ENCODE measurements around the gene TP53RK. TPM values are rescaled to one million over a fixed set of nuclear protein-coding genes. Genes with fewer than 3 reads are reported as not detected.

TP53RK gene
- polyA plus RNA-seq, 1 of the 3 experiments (the other 2 are of a cell fraction), result 5.5 TPM

DNA sequence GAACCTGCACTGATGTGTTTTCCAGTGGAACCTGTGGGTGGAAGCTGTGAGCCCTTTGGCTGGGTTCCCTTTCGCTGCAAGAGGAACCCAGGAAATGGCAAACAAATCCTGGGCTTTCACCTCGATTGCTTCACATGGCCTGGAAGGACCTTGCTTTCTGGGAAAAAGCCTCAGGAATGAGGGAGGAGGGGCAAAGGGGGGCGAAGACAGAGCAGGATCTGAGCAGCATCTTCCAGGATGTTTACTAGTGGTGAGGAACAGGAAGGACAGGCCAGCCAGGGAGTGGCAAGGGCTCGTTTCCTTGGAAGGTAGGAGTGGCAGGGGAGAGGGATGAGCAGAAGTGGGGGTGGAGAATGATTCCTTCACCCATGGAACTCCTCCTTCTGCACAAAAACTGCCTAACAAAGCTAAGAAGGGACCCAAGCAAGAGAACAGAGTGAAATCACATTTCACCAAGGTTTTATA, 26.1 kb upstream of the TP53RK start:
- DNase-seq, result no peak
- no peaks in the 10 kb centered on the region for H4K20me1 ChIP-seq (ENCODE audit: insufficient read depth)
- no peaks in the 10 kb centered on the region for H3K27me3 ChIP-seq (ENCODE audit: insufficient read depth)
- WGBS (ENCODE audit: low lambda C conversion rate), result 47% methylated on average over 4 of the region's 4 CpGs
- ChIA-PET POLR2A (interaction anchor here (0.6 kb wide), 1 partner anchor 33 kb away, joined by 5 read pairs; no protein-coding TSS in a partner anchor), CTCF (interaction anchor here (1.5 kb wide), 1 partner anchor 15 kb away, joined by 3 read pairs; no protein-coding TSS in a partner anchor)
- no peak overlapping the region for H2AFZ ChIP-seq (ENCODE audit: low read depth)
- no peak overlapping the region for H3K9ac ChIP-seq
- no peak overlapping the region for H3K4me3 ChIP-seq (ENCODE audit: low read depth in 2 of 2, low read length in 1 of 2)
- no peak for TF ChIP-seq POLR2AphosphoS5 (IDR thresholded peaks at IDR 0.05; ENCODE audit: low read depth, low read length)
- TF ChIP-seq EZH2phosphoT487 (IDR thresholded peaks at IDR 0.05; ENCODE audit: borderline replicate concordance, low read depth), result no peak
- no peak for TF ChIP-seq FOSL2 (IDR thresholded peaks at IDR 0.05; ENCODE audit: borderline replicate concordance, low read depth)
- TF ChIP-seq RXRA (IDR thresholded peaks at IDR 0.05; ENCODE audit: borderline replicate concordance, low read depth), result no peak
- no peak for TF ChIP-seq JUND (IDR thresholded peaks at IDR 0.05)
- no peak for TF ChIP-seq REST (IDR thresholded peaks at IDR 0.05; ENCODE audit: low read depth, low read length)
- no peak for TF ChIP-seq ZBTB33 (IDR thresholded peaks at IDR 0.05; ENCODE audit: borderline replicate concordance, low read depth)
- TF ChIP-seq MXI1 (IDR thresholded peaks at IDR 0.05; ENCODE audit: low read depth, low read length), result no peak
- TF ChIP-seq TCF12 (IDR thresholded peaks at IDR 0.05), result no peak
- no peak for TF ChIP-seq USF2 (IDR thresholded peaks at IDR 0.05; ENCODE audit: borderline replicate concordance, low read depth, low read length)
- no peak for TF ChIP-seq EP300 (IDR thresholded peaks at IDR 0.05; ENCODE audit: borderline replicate concordance in 1 of 2, low read depth in 1 of 2, low read length in 1 of 2)
- TF ChIP-seq, protein P1, sequence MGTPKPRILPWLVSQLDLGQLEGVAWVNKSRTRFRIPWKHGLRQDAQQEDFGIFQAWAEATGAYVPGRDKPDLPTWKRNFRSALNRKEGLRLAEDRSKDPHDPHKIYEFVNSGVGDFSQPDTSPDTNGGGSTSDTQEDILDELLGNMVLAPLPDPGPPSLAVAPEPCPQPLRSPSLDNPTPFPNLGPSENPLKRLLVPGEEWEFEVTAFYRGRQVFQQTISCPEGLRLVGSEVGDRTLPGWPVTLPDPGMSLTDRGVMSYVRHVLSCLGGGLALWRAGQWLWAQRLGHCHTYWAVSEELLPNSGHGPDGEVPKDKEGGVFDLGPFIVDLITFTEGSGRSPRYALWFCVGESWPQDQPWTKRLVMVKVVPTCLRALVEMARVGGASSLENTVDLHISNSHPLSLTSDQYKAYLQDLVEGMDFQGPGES (IDR thresholded peaks at IDR 0.05; ENCODE audit: low read depth, low read length), result no peak
- TF ChIP-seq PBX3 (IDR thresholded peaks at IDR 0.05), result no peak
- TF ChIP-seq FOXJ3 (CRISPR knock-in tag; IDR thresholded peaks at IDR 0.05), result no peak
- TF ChIP-seq, protein P2, sequence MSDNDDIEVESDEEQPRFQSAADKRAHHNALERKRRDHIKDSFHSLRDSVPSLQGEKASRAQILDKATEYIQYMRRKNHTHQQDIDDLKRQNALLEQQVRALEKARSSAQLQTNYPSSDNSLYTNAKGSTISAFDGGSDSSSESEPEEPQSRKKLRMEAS (IDR thresholded peaks at IDR 0.05; ENCODE audit: low read depth), result no peak
- TF ChIP-seq GABPA (IDR thresholded peaks at IDR 0.05; ENCODE audit: low read depth), result no peak
- TF ChIP-seq MEF2A (IDR thresholded peaks at IDR 0.05; ENCODE audit: borderline replicate concordance, low read depth), result no peak
- TF ChIP-seq NFIC (IDR thresholded peaks at IDR 0.05; ENCODE audit: borderline replicate concordance), result no peak
- no peak for TF ChIP-seq TAF1 (IDR thresholded peaks at IDR 0.05; ENCODE audit: borderline replicate concordance, low read depth, low read length)
- TF ChIP-seq, protein P3, sequence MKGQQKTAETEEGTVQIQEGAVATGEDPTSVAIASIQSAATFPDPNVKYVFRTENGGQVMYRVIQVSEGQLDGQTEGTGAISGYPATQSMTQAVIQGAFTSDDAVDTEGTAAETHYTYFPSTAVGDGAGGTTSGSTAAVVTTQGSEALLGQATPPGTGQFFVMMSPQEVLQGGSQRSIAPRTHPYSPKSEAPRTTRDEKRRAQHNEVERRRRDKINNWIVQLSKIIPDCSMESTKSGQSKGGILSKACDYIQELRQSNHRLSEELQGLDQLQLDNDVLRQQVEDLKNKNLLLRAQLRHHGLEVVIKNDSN (IDR thresholded peaks at IDR 0.05; ENCODE audit: borderline replicate concordance, low read depth), result no peak
- peaks cover 10% of the 10 kb centered on the region; the same call in 1 of the 2 replicates for H3K79me2 ChIP-seq (ENCODE audit: insufficient read depth)
- H3K9me2 ChIP-seq, result no peaks in the 10 kb centered on the region
- no peak overlapping the region for H3K27ac ChIP-seq (ENCODE audit: low read depth in 2 of 2, low read length in 1 of 2)
- no peaks in the 10 kb centered on the region for H3K9me3 ChIP-seq
- H3F3A ChIP-seq (replicated peaks; ENCODE audit: insufficient read depth), result no peaks in the 10 kb centered on the region
- H3K36me3 ChIP-seq (replicated peaks in 1 of 2; ENCODE audit: control insufficient read depth in 1 of 2, insufficient read depth in 2 of 2, low read length in 1 of 2), result peaks cover 0 to 8% of the 10 kb centered on the region in 2 experiments
- no peak overlapping the region for H3K4me2 ChIP-seq
- H3K4me1 ChIP-seq (ENCODE audit: control insufficient read depth in 1 of 2, insufficient read depth in 2 of 2, low read depth in 1 of 2, low read length in 1 of 2), result peaks cover 0 to 3% of the 10 kb centered on the region in 2 experiments; a peak in 1 of 4 replicates
